ENCODE measurements around the gene SERPINA4. TPM values are rescaled to one million over a fixed set of nuclear protein-coding genes. Genes with fewer than 3 reads are reported as not detected.

The SERPINA4 gene
- total and polyA plus RNA-seq, 2 of the 8 experiments (the other 6 are each of a cell fraction or from before 2014, with no cell fraction given), result not detected

GRCh38 chr14:94548131-94548998 lies 12.9 kb upstream of the SERPINA4 start:
- H2BK120ac ChIP-seq (replicated peaks; ENCODE audit: low read depth, low read length), result no peak overlapping the region
- no peak overlapping the region for H2BK20ac ChIP-seq (ENCODE audit: low read length)
- POLR2A ChIA-PET (ENCODE audit: partially characterized antibody), result interaction anchor here (0.9 kb wide), 1 partner anchor 15 kb away, joined by 3 read pairs; no protein-coding TSS in a partner anchor
- H3K56ac ChIP-seq (replicated peaks; ENCODE audit: insufficient read length, low read depth, low read length), result no peak overlapping the region
- TF ChIP-seq POU5F1 (IDR thresholded peaks at IDR 0.05; ENCODE audit: low read depth, low read length) (no peak), SIN3A (conservative IDR thresholded peaks at IDR 0.05 in 1 of 2, IDR thresholded peaks at IDR 0.05 in 1 of 2; ENCODE audit: low read depth in 1 of 2, low read length in 2 of 2) (no peak), SP1 (IDR thresholded peaks at IDR 0.05; ENCODE audit: low read depth, low read length) (no peak), CTBP2 (IDR thresholded peaks at IDR 0.05; ENCODE audit: borderline replicate concordance, insufficient read depth, insufficient read length, low read length) (no peak), PHF8 (conservative IDR thresholded peaks at IDR 0.05; ENCODE audit: low read depth, low read length) (no peak), CREB1 (IDR thresholded peaks at IDR 0.05) (no peak), HDAC2 (IDR thresholded peaks at IDR 0.05; ENCODE audit: borderline replicate concordance in 1 of 2, low read depth in 2 of 2, low read length in 2 of 2) (no peak), E2F6 (IDR thresholded peaks at IDR 0.05) (no peak), CBX8 (IDR thresholded peaks at IDR 0.05; ENCODE audit: borderline replicate concordance, low read depth, low read length) (no peak)
- H3K4ac ChIP-seq (replicated peaks; ENCODE audit: insufficient read length, low read depth, low read length), result no peak overlapping the region
- H3K23ac ChIP-seq (ENCODE audit: insufficient read length), result no peak overlapping the region
- H2AK5ac ChIP-seq (ENCODE audit: low read depth, low read length), result no peak overlapping the region
- no peak overlapping the region for H2AFZ ChIP-seq (ENCODE audit: low read length)
- H3K9me3 ChIP-seq (ENCODE audit: insufficient read depth in 2 of 2, low read depth in 1 of 2, low read length in 1 of 2), result no peaks in the 10 kb centered on the region
- H4K20me1 ChIP-seq (replicated peaks in 1 of 2; ENCODE audit: control insufficient read depth in 1 of 2, insufficient read depth in 2 of 2, low read length in 2 of 2), result no peaks in the 10 kb centered on the region
- no peaks in the 10 kb centered on the region for H3K36me3 ChIP-seq (ENCODE audit: control insufficient read depth in 2 of 4, insufficient read depth in 4 of 4, low read length in 3 of 4)
- no peak for DNase-seq (ENCODE audit: low read depth in 1 of 2, low spot score in 2 of 2)
- no peak overlapping the region for H4K5ac ChIP-seq (ENCODE audit: insufficient read length, low read depth, low read length)
- CTCF ChIA-PET (ENCODE audit: partially characterized antibody), result interaction anchor here (0.6 to 5.5 kb wide), 60 partner anchors 9 to 1375 kb away, joined by 3 to 53 read pairs (median 4); partner anchors contain the start of genes IFI27L2, SERPINA11, SERPINA4 and SERPINA5
- H2BK12ac ChIP-seq (ENCODE audit: low read depth, low read length), result 0 out of 2 replicates have a peak overlapping the region, but pooled peaks have one; percentile 68
- H4K8ac ChIP-seq (ENCODE audit: extremely low read depth, insufficient read depth, low read length), result peak overlapping the region; percentile 86
- no peak overlapping the region for H3K9ac ChIP-seq (replicated peaks in 1 of 4; ENCODE audit: extremely low read depth in 1 of 4, low read depth in 3 of 4, low read length in 3 of 4)
- H3K79me1 ChIP-seq (ENCODE audit: low read depth, low read length), result no peaks in the 10 kb centered on the region
- no peak overlapping the region for H3K18ac ChIP-seq (ENCODE audit: extremely low read depth, low read length)
- no peak overlapping the region for H3K27ac ChIP-seq (ENCODE audit: low read depth, low read length)
- H3K14ac ChIP-seq (ENCODE audit: insufficient read length), result no peak overlapping the region
- H4K91ac ChIP-seq (replicated peaks; ENCODE audit: insufficient read length, low read length), result peak overlapping the region; percentile 40
- H3K79me2 ChIP-seq (ENCODE audit: control insufficient read depth in 1 of 2, insufficient read depth in 2 of 2, low read length in 2 of 2), result no peaks in the 10 kb centered on the region
- no peak overlapping the region for H3K4me2 ChIP-seq (ENCODE audit: insufficient read depth in 1 of 2, low read depth in 2 of 2, low read length in 2 of 2)
- H3K23me2 ChIP-seq (ENCODE audit: low read depth, low read length), result no peaks in the 10 kb centered on the region
- WGBS, 2 experiments (ENCODE audit: extremely low coverage in 1 of 2, insufficient coverage in 1 of 2, insufficient read length in 1 of 2, insufficient replicate concordance in 2 of 2, low coverage in 1 of 2, low lambda C conversion rate in 2 of 2, missing lambda C conversion rate in 1 of 2), result 92% methylated on average over 13 of the region's 14 CpGs; no CpG with 5 or more reads in 1 of the 2 experiments
- no peak overlapping the region for H2BK5ac ChIP-seq (ENCODE audit: low read depth, low read length)
- H3K27me3 ChIP-seq (replicated peaks in 1 of 4; ENCODE audit: control insufficient read depth in 3 of 4, extremely low read depth in 1 of 4, insufficient read depth in 3 of 4, low read length in 3 of 4), result no peaks in the 10 kb centered on the region
- peaks cover 0 to 9% (median 7%) of the 10 kb centered on the region in 4 experiments for H3K4me1 ChIP-seq (replicated peaks in 1 of 4; ENCODE audit: control insufficient read depth in 3 of 4, insufficient read depth in 4 of 4, low read length in 3 of 4)
- H2BK15ac ChIP-seq (ENCODE audit: low read length), result peak overlapping the region; percentile 88
- H3K4me3 ChIP-seq (ENCODE audit: extremely low read depth in 1 of 4, insufficient read depth in 2 of 4, low read depth in 3 of 4, low read length in 4 of 4), result no peak overlapping the region
- FAIRE-seq, result no peak

Measured in H1 (cell line).